Naive thymus-derived CD4-positive, alpha-beta T cell (primary cell): ENCODE data around the gene NBEA. TPM values are rescaled to one million over a fixed set of nuclear protein-coding genes. Genes with fewer than 3 reads are reported as not detected.
A peak's percentile ranks its signal among the peaks of the same experiment; 100 is the strongest.

Experiments
- ATAC-seq: fragments of 150-1000 bp; cut with Tn5 transposase; 2 replicates; pipeline ENCODE4 v1.10.0; 2021; ENCODE audit warnings: mild to moderate bottlenecking, moderate library complexity
- CTCF ChIA-PET: fragments of 350-600 bp; sonication (Branson Sonifier 250); formaldehyde crosslinking; loops from one replicate; lab custom pipeline; 2021; ENCODE audit warnings: antibody characterized with exemption; lab: Charles Lee
- POLR2A ChIA-PET: fragments of 350-600 bp; sonication (Branson Sonifier 250); formaldehyde crosslinking; loops from one replicate; lab custom pipeline; 2021; ENCODE audit warnings: antibody characterized with exemption, inconsistent platforms; lab: Charles Lee
- DNase-seq, 9 donors: peaks; one replicate each; pipeline versions ENCODE4 v3.0.0 to v3.0.0-alpha.2; 2020 to 2022; ENCODE audit warnings: mixed read lengths in 1 of 9
- H3K27ac ChIP-seq: one replicate; pipeline ENCODE4 v1.7.0; 2013; ENCODE audit warnings: mild to moderate bottlenecking, low read depth, low read length, moderate library complexity
- H3K27me3 ChIP-seq, 2 donors: one replicate each; pipeline ENCODE4 v1.7.0; 2013; ENCODE audit warnings: low read length in 2 of 2, mild to moderate bottlenecking in 2 of 2, moderate library complexity in 2 of 2; ENCODE audit not compliant: control insufficient read depth in 2 of 2, insufficient read depth in 2 of 2
- H3K36me3 ChIP-seq, 3 experiments: 1 replicate in 2 of 3; 2 replicates in 1 of 3; pipeline ENCODE4 v1.7.0; 2013; ENCODE audit warnings: low read length in 3 of 3, mild to moderate bottlenecking in 3 of 3, moderate library complexity in 1 of 3; ENCODE audit not compliant: insufficient read depth in 3 of 3, control insufficient read depth in 2 of 3
- H3K4me1 ChIP-seq, 2 donors: one replicate each; pipeline ENCODE4 v1.7.0; 2013; ENCODE audit warnings: low read length in 2 of 2, mild to moderate bottlenecking in 2 of 2, moderate library complexity in 1 of 2; ENCODE audit not compliant: control insufficient read depth in 2 of 2, insufficient read depth in 2 of 2
- H3K4me3 ChIP-seq: 2 replicates; pipeline ENCODE4 v1.7.0; 2013; ENCODE audit warnings: mild to moderate bottlenecking, low read length
- H3K9me3 ChIP-seq, 3 experiments: 1 replicate in 2 of 3; 2 replicates in 1 of 3; pipeline ENCODE4 v1.7.0; 2013; ENCODE audit warnings: low read length in 3 of 3; ENCODE audit not compliant: control insufficient read depth in 2 of 3
- H3K27ac Mint-ChIP-seq, 9 donors: one replicate each; pipeline ENCODE4 v1.8.0; 2020 to 2022; ENCODE audit warnings: mixed read lengths in 9 of 9, mild to moderate bottlenecking in 8 of 9, moderate library complexity in 5 of 9, inconsistent platforms in 2 of 9
- H3K27me3 Mint-ChIP-seq, 5 donors: one replicate each; pipeline ENCODE4 v1.8.0; 2021 to 2022; ENCODE audit warnings: mixed read lengths in 5 of 5, mild to moderate bottlenecking in 1 of 5
- H3K36me3 Mint-ChIP-seq, 5 donors: one replicate each; pipeline ENCODE4 v1.8.0; 2020 to 2022; ENCODE audit warnings: mixed read lengths in 5 of 5, mild to moderate bottlenecking in 3 of 5, inconsistent platforms in 1 of 5
- H3K4me1 Mint-ChIP-seq, 7 donors: one replicate each; pipeline ENCODE4 v1.8.0; 2020 to 2022; ENCODE audit warnings: mixed read lengths in 7 of 7, mild to moderate bottlenecking in 3 of 7, inconsistent platforms in 1 of 7
- H3K4me3 Mint-ChIP-seq, 10 donors: one replicate each; pipeline ENCODE4 v1.8.0; 2020 to 2022; ENCODE audit warnings: mild to moderate bottlenecking in 10 of 10, mixed read lengths in 10 of 10, moderate library complexity in 6 of 10, inconsistent platforms in 2 of 10
- H3K9me3 Mint-ChIP-seq, 11 donors: one replicate each; pipeline ENCODE4 v1.8.0; 2020 to 2022; ENCODE audit warnings: mixed read lengths in 11 of 11, mild to moderate bottlenecking in 4 of 11, inconsistent platforms in 1 of 11, moderate library complexity in 1 of 11
- intact Hi-C, 2 donors: fragments of 100-400 bp; cut with micrococcal nuclease; formaldehyde crosslinking; loops; one replicate each; pipeline ENCODE4 v1.15.1; 2023
- polyA plus RNA-seq, 2 donors: library from polyadenylated mRNA; unstranded; fragments of 300-500 nt; fragmentation: Illumina TruSeq; gene quantifications; one replicate each; pipeline ENCODE4 v1.2.3, GENCODE V29; 2021
- total RNA-seq, 6 experiments: library from RNA in 5 of 6; stranded (reverse) in 5 of 6; gene quantifications; 1 replicate in 5 of 6; 2 replicates in 1 of 6; pipeline ENCODE4 v1.2.3 and lab custom pipeline; 2021 to 2026

Gene NBEA
- total and polyA plus RNA-seq, 7 experiments from 2014 or later, result 0.15 to 6.3 (median 3.2) TPM

DNA sequence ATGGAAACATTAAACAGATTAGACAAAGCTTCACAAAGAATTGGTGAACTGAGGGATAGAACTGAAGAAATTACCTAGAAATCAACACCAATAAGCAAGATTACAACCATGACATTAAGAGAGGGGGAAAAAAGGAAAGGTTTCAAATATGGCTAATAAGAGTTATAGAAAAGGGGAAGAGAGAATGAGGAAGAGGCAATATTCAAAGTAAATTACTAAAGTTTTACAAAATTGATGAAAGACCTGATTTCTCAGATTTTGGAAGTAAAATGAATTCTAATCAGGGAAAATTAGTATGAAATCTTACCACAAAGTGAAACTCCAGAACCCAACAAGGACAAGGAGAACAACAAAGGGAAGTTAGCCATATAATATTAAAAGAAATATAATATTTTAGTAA, 187.4 kb downstream of the NBEA start:
- no peak overlapping the region for H3K4me3 Mint-ChIP-seq
- POLR2A ChIA-PET, result no interaction called here
- no peaks in the 10 kb centered on the region for H3K36me3 ChIP-seq
- no peak overlapping the region for H3K27ac ChIP-seq
- ATAC-seq, result no peak
- H3K4me1 ChIP-seq, result no peaks in the 10 kb centered on the region
- H3K27me3 ChIP-seq, result no peaks in the 10 kb centered on the region
- DNase-seq, result no peak
- H3K27me3 Mint-ChIP-seq, result no peaks in the 10 kb centered on the region
- no peaks in the 10 kb centered on the region for H3K9me3 ChIP-seq
- no peak overlapping the region for H3K4me3 ChIP-seq
- no peaks in the 10 kb centered on the region for H3K9me3 Mint-ChIP-seq
- H3K27ac Mint-ChIP-seq, result no peak overlapping the region
- CTCF ChIA-PET, result no interaction called here
- H3K36me3 Mint-ChIP-seq, result peaks cover 0 to 17% (median 0%) of the 10 kb centered on the region in 5 donors
- no peaks in the 10 kb centered on the region for H3K4me1 Mint-ChIP-seq
- intact Hi-C loops, result no loop called here

DNA sequence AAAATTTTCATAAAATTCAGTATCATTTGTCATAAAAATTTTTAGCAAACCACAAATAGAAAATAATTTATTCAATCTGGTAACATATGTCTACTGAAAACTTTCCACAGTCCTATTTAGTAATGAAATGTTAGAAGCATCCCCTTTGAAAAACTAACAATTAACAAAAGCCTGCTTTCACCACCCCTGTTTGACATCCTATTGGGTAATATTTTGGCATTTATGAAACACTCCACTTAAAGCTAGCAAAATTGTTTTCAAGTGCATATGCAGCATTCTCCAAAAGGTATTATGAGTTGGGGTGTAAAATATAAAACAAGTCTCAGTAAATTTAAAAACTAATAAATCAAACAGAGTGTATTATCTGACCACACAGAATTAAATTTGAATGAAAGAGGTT, 189.4 kb downstream of the NBEA start:
- peaks cover 0 to 6% (median 0%) of the 10 kb centered on the region in 5 donors for H3K36me3 Mint-ChIP-seq
- ChIA-PET CTCF (no interaction called here), POLR2A (no interaction called here)
- Histone ChIP-seq H3K27me3 (no peaks in the 10 kb centered on the region), H3K4me3 (no peak overlapping the region), H3K27ac (no peak overlapping the region), H3K9me3 (no peaks in the 10 kb centered on the region), H3K4me1 (no peaks in the 10 kb centered on the region), H3K36me3 (no peaks in the 10 kb centered on the region)
- no peak overlapping the region for H3K27ac Mint-ChIP-seq
- H3K9me3 Mint-ChIP-seq, result no peaks in the 10 kb centered on the region
- intact Hi-C loops, result no loop called here
- H3K4me1 Mint-ChIP-seq, result peaks cover 0 to under 1% (median 0%) of the 10 kb centered on the region in 7 donors
- no peaks in the 10 kb centered on the region for H3K27me3 Mint-ChIP-seq
- no peak for ATAC-seq
- DNase-seq, result no peak
- no peak overlapping the region for H3K4me3 Mint-ChIP-seq

DNA sequence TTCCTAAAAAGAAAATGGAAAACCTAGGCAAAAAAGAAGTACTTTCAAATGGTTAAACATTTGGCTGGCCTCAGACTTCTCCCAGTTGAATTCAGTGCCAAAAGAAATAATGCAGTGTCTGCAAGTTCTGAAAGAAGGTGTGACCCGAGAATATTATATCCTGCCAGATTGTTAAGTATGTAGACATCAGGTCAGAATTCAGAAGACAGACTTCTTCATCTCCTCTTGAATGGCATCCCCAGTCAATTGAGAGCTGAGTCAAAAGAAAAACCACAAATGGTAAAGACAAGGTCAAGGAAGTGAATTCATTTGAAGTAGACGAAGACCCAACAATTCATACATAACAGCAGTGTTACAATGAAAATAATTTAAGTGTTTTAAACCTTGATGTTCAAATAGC, 194.5 kb downstream of the NBEA start:
- DNase-seq (no peak), ATAC-seq (no peak)
- H3K4me1 Mint-ChIP-seq, result peaks cover 0 to 20% (median 2%) of the 10 kb centered on the region in 7 donors
- no peaks in the 10 kb centered on the region for H3K27me3 Mint-ChIP-seq
- intact Hi-C loops, result no loop called here
- no peak overlapping the region for H3K4me3 Mint-ChIP-seq
- Histone ChIP-seq H3K4me3 (no peak overlapping the region), H3K27me3 (no peaks in the 10 kb centered on the region), H3K9me3 (no peaks in the 10 kb centered on the region), H3K27ac (no peak overlapping the region), H3K4me1 (no peaks in the 10 kb centered on the region), H3K36me3 (no peaks in the 10 kb centered on the region)
- H3K9me3 Mint-ChIP-seq, result no peaks in the 10 kb centered on the region
- ChIA-PET CTCF (interaction anchor here (0.6 kb wide), 1 partner anchor 22 kb away, joined by 3 read pairs; no protein-coding TSS in a partner anchor), POLR2A (no interaction called here)
- peaks cover 0 to 4% (median 0%) of the 10 kb centered on the region in 5 donors for H3K36me3 Mint-ChIP-seq
- H3K27ac Mint-ChIP-seq, result no peak overlapping the region

DNA sequence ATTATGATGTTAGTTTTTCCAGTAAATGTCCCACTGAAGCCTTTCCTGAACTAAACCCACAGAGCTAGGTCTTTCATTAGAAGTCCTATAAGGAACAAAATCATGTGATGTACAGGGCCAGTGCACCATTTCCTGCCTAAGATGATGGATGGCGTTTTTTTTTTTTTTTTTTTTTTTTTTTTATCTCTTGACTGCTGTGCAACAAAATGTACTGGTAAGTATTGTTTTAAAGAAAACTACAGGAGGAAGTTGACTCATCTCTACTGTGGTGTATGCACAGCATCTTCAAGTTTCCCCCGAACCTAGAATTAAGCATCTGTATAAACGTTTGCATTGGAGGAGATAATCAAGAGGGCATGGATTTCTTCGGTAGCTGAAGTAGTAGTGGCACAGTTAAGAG, 197.5 kb downstream of the NBEA start:
- H3K36me3 Mint-ChIP-seq, result peaks cover 0 to 11% (median 0%) of the 10 kb centered on the region in 5 donors
- H3K27me3 Mint-ChIP-seq, result no peaks in the 10 kb centered on the region
- H3K27ac Mint-ChIP-seq, result peak overlapping the region in 1 of 9 donors; percentile 68
- H3K9me3 Mint-ChIP-seq, result no peaks in the 10 kb centered on the region
- DNase-seq (no peak), ATAC-seq (peak; percentile 50)
- no peaks in the 10 kb centered on the region for H3K36me3 ChIP-seq
- intact Hi-C loops, result no loop called here
- H3K4me1 ChIP-seq, result no peaks in the 10 kb centered on the region
- ChIA-PET CTCF (no interaction called here), POLR2A (no interaction called here)
- H3K27ac ChIP-seq, result no peak overlapping the region
- no peaks in the 10 kb centered on the region for H3K27me3 ChIP-seq
- peak overlapping the region in 1 of 10 donors; percentile 49 for H3K4me3 Mint-ChIP-seq
- H3K4me3 ChIP-seq, result no peak overlapping the region
- H3K4me1 Mint-ChIP-seq, result peaks cover 0 to 20% (median 2%) of the 10 kb centered on the region in 7 donors
- H3K9me3 ChIP-seq, result no peaks in the 10 kb centered on the region

DNA sequence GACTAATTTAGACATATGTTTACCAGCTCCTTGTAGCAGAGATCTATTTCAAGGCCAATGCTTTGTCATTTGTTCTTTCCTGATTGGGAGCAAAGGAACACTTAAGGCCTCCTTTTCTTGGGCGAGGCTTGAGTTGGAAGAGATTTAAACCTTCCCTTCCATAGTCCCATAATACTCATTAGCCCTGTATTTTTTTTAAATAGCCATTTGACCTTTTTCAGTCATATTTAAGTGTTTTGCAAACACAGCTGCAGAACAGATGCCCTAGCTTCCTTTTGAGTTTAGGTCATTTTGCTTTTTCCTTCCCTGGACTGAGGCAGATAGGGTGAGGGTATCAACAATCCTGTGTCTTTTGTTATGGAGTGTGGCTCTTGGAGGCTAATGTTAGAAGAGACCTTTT, 198.3 kb downstream of the NBEA start:
- H3K36me3 ChIP-seq, result no peaks in the 10 kb centered on the region
- no peaks in the 10 kb centered on the region for H3K9me3 Mint-ChIP-seq

DNA sequence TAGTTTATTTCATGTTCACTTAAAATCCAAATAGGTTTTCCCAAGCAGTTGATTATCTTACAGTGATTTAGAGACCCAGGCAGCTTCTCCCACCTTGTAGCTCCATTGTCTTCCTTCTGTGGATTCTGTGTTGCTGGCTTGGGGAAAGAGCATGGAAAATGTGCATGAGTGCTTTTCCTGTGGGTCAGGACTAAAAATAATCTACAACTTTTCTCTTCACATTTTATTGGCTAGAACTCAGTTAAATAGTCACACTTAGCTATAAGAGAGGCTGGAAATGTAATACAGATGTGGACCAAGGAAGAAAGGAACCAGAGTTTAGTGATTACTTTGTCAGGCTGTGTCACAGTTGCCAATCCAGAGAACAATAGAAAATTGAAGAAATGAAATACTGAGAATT, 198.8 kb downstream of the NBEA start:
- Mint-ChIP-seq H3K4me3 (no peak overlapping the region), H3K36me3 (peaks cover 0 to 14% (median 3%) of the 10 kb centered on the region in 5 donors), H3K27me3 (no peaks in the 10 kb centered on the region), H3K27ac (no peak overlapping the region), H3K4me1 (peaks cover 0 to 20% (median 2%) of the 10 kb centered on the region in 7 donors), H3K9me3 (no peaks in the 10 kb centered on the region)
- CTCF ChIA-PET, result no interaction called here
- no peaks in the 10 kb centered on the region for H3K9me3 ChIP-seq
- no peaks in the 10 kb centered on the region for H3K36me3 ChIP-seq
- intact Hi-C loops, result no loop called here
- H3K4me3 ChIP-seq, result no peak overlapping the region
- no peaks in the 10 kb centered on the region for H3K4me1 ChIP-seq
- DNase-seq (no peak), ATAC-seq (no peak)
- no peaks in the 10 kb centered on the region for H3K27me3 ChIP-seq
- POLR2A ChIA-PET, result no interaction called here
- no peak overlapping the region for H3K27ac ChIP-seq

More for the DNA sequence above, 198.3 kb downstream of the NBEA start:
- no peaks in the 10 kb centered on the region for H3K27me3 ChIP-seq
- ATAC-seq, result no peak
- POLR2A ChIA-PET, result no interaction called here
- Mint-ChIP-seq H3K27ac (no peak overlapping the region), H3K4me3 (no peak overlapping the region), H3K36me3 (peaks cover 0 to 14% (median 0%) of the 10 kb centered on the region in 5 donors), H3K27me3 (no peaks in the 10 kb centered on the region), H3K4me1 (peaks cover 0 to 20% (median 2%) of the 10 kb centered on the region in 7 donors)
- H3K4me3 ChIP-seq, result no peak overlapping the region
- CTCF ChIA-PET, result no interaction called here
- intact Hi-C loops, result no loop called here
- no peaks in the 10 kb centered on the region for H3K4me1 ChIP-seq
- no peak for DNase-seq
- H3K27ac ChIP-seq, result no peak overlapping the region
- no peaks in the 10 kb centered on the region for H3K9me3 ChIP-seq

DNA sequence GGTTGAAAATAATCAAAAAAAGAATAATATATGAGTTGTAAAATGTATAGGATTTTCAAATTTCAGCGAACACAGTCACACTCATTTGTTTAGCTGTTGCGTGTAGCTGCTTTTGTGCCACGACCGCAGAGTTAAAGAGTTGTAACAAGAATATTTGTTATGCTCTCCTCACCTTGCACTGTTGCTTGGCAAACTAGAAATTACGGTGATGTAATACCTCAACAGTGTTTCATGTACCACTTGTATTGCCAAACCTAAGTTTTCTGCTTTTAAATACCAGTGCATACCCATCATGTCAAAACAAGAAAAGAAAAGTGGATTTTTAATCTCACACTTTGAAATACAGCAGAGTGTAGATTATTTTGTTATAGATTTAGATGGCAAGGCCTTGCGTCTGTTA, 201.1 kb downstream of the NBEA start:
- no peaks in the 10 kb centered on the region for H3K36me3 ChIP-seq
- H3K4me1 Mint-ChIP-seq, result peaks cover 0 to 17% (median 2%) of the 10 kb centered on the region in 7 donors
- ATAC-seq, result no peak
- no peak overlapping the region for H3K27ac ChIP-seq
- POLR2A ChIA-PET, result no interaction called here
- no peak for DNase-seq
- H3K4me1 ChIP-seq, result no peaks in the 10 kb centered on the region
- intact Hi-C loops, result no loop called here
- no peaks in the 10 kb centered on the region for H3K27me3 Mint-ChIP-seq
- peaks cover 0 to 14% (median 7%) of the 10 kb centered on the region in 5 donors for H3K36me3 Mint-ChIP-seq
- H3K27ac Mint-ChIP-seq, result no peak overlapping the region
- H3K9me3 ChIP-seq, result no peaks in the 10 kb centered on the region
- CTCF ChIA-PET, result no interaction called here
- no peaks in the 10 kb centered on the region for H3K27me3 ChIP-seq
- H3K9me3 Mint-ChIP-seq, result peaks cover 0 to 7% (median 0%) of the 10 kb centered on the region in 11 donors
- no peak overlapping the region for H3K4me3 ChIP-seq
- no peak overlapping the region for H3K4me3 Mint-ChIP-seq
